IMR-90 (cell line): ENCODE data around the gene ANKRD13A. TPM values are rescaled to one million over a fixed set of nuclear protein-coding genes. Genes with fewer than 3 reads are reported as not detected.
A peak's percentile ranks its signal among the peaks of the same experiment; 100 is the strongest.

Experiments used
- ATAC-seq: fragments of 200-7000 bp; cut with Tn5 transposase; 2 replicates; pipeline ENCODE4 v1.9.1; 2020; ENCODE audit warnings: low read depth, mild to moderate bottlenecking, moderate library complexity
- BruUV-seq: library from RNA; stranded (reverse); fragments of 400-500 nt; replicated peaks from 2 replicates; lab custom pipeline; 2021; lab: Mats Ljungman, UMichigan
- CTCF ChIA-PET: fragments of 300-600 bp; formaldehyde crosslinking; extraction: SDS; loops from one replicate; lab custom pipeline; 2021; ENCODE audit warnings: antibody characterized with exemption; lab: Yijun Ruan, JAX
- POLR2A ChIA-PET: fragments of 300-600 bp; sonication (Branson Sonifier 250); formaldehyde crosslinking; loops from one replicate; lab custom pipeline; 2022; ENCODE audit warnings: antibody characterized with exemption; ENCODE audit not compliant: unreplicated experiment; lab: Charles Lee
- DNase-seq: peaks from one replicate; pipeline ENCODE4 v3.0.0; 2013
- H2AFZ ChIP-seq: replicated peaks from 2 replicates; pipeline ENCODE3; 2013; ENCODE audit warnings: low read length, mild to moderate bottlenecking; ENCODE audit not compliant: poor library complexity
- H2AK5ac ChIP-seq: 2 replicates; pipeline ENCODE4 v1.6.1; 2013; ENCODE audit warnings: low read depth, low read length, inconsistent platforms
- H2AK9ac ChIP-seq: replicated peaks from 2 replicates; pipeline ENCODE3; 2013; ENCODE audit warnings: mild to moderate bottlenecking, low read depth, low read length, moderate library complexity; ENCODE audit not compliant: poor library complexity
- H2BK120ac ChIP-seq: 2 replicates; pipeline ENCODE4 v1.6.1; 2013; ENCODE audit warnings: low read depth, low read length, inconsistent platforms
- H2BK15ac ChIP-seq: 3 replicates; pipeline ENCODE4 v1.6.1; 2013; ENCODE audit warnings: low read depth, low read length, inconsistent platforms
- H2BK20ac ChIP-seq: 2 replicates; pipeline ENCODE4 v1.6.1; 2013; ENCODE audit warnings: low read depth, mild to moderate bottlenecking, inconsistent platforms, low read length, moderate library complexity
- H2BK5ac ChIP-seq: 2 replicates; pipeline ENCODE4 v1.6.1; 2013; ENCODE audit warnings: mild to moderate bottlenecking, low read depth, low read length, inconsistent platforms; ENCODE audit not compliant: poor library complexity, severe bottlenecking
- H3K14ac ChIP-seq: replicated peaks from 2 replicates; pipeline ENCODE4 v1.6.1; 2013; ENCODE audit warnings: low read depth, low read length, inconsistent platforms
- H3K18ac ChIP-seq: 2 replicates; pipeline ENCODE4 v1.6.1; 2013; ENCODE audit warnings: low read depth, low read length, control low read depth
- H3K23ac ChIP-seq: 2 replicates; pipeline ENCODE4 v1.6.1; 2013; ENCODE audit warnings: low read depth, low read length, inconsistent platforms
- H3K27ac ChIP-seq: 2 replicates; pipeline ENCODE4 v1.5.1; 2013; ENCODE audit warnings: mild to moderate bottlenecking, control low read depth, low read length; ENCODE audit not compliant: insufficient read depth
- H3K27me3 ChIP-seq: 2 replicates; pipeline ENCODE4 v1.6.1; 2013; ENCODE audit warnings: low read length; ENCODE audit not compliant: control insufficient read depth, insufficient read depth
- H3K36me3 ChIP-seq: 2 replicates; pipeline ENCODE4 v1.6.1; 2013; ENCODE audit warnings: low read length, mixed read lengths; ENCODE audit not compliant: control insufficient read depth, insufficient read depth
- H3K4ac ChIP-seq: 2 replicates; pipeline ENCODE4 v1.6.1; 2013; ENCODE audit warnings: low read depth, low read length, inconsistent platforms
- H3K4me1 ChIP-seq: 2 replicates; pipeline ENCODE4 v1.6.1; 2013; ENCODE audit warnings: low read length, mixed read lengths; ENCODE audit not compliant: control insufficient read depth, insufficient read depth
- H3K4me2 ChIP-seq: 2 replicates; pipeline ENCODE4 v1.6.1; 2013; ENCODE audit warnings: low read depth, mild to moderate bottlenecking, control low read depth, low read length, moderate library complexity
- H3K4me3 ChIP-seq: 2 replicates; pipeline ENCODE4 v1.5.1; 2013; ENCODE audit warnings: low read depth, mild to moderate bottlenecking, control low read depth, low read length, moderate library complexity; ENCODE audit not compliant: insufficient read depth
- H3K56ac ChIP-seq: 2 replicates; pipeline ENCODE4 v1.6.1; 2013; ENCODE audit warnings: low read length, inconsistent platforms; ENCODE audit not compliant: insufficient read depth; ENCODE audit errors: extremely low read depth
- H3K79me1 ChIP-seq, 2 experiments: 2 replicates each; pipeline ENCODE4 v1.6.1; 2013; ENCODE audit warnings: low read length in 2 of 2, inconsistent platforms in 1 of 2, low read depth in 1 of 2
- H3K9ac ChIP-seq: 2 replicates; pipeline ENCODE4 v1.6.1; 2013; ENCODE audit warnings: low read depth, low read length, control low read depth
- H3K9me1 ChIP-seq: 2 replicates; pipeline ENCODE4 v1.6.1; 2013; ENCODE audit warnings: low read length, inconsistent platforms; ENCODE audit not compliant: insufficient read depth
- H3K9me3 ChIP-seq: 2 replicates; pipeline ENCODE4 v1.6.1; 2013; ENCODE audit warnings: low read length; ENCODE audit not compliant: control insufficient read depth, insufficient read depth
- H4K20me1 ChIP-seq: 2 replicates; pipeline ENCODE4 v1.6.1; 2013; ENCODE audit warnings: low read length, inconsistent platforms; ENCODE audit not compliant: insufficient read depth
- H4K5ac ChIP-seq: 2 replicates; pipeline ENCODE4 v1.6.1; 2013; ENCODE audit warnings: mild to moderate bottlenecking, low read depth, low read length, control low read depth
- H4K8ac ChIP-seq, 2 experiments: 2 replicates each; pipeline ENCODE4 v1.6.1; 2013; ENCODE audit warnings: low read depth in 2 of 2, low read length in 2 of 2, control low read depth in 1 of 2, inconsistent platforms in 1 of 2
- H4K91ac ChIP-seq: 2 replicates; pipeline ENCODE4 v1.6.1; 2013; ENCODE audit warnings: low read depth, low read length, inconsistent platforms; ENCODE audit not compliant: insufficient read depth
- BHLHE40 ChIP-seq: fragments of 150-350 bp; IDR thresholded peaks from 2 replicates; pipeline ENCODE4 v1.6.1; 2016; ENCODE audit warnings: mild to moderate bottlenecking, low read depth, low read length
- CEBPB ChIP-seq: IDR thresholded peaks from 2 replicates; pipeline ENCODE4 v1.6.1; 2012; ENCODE audit warnings: low read depth, low read length, improper control_type of control experiment
- CHD1 ChIP-seq: IDR thresholded peaks from 2 replicates; pipeline ENCODE4 v1.6.1; 2012; ENCODE audit warnings: low read depth, low read length, improper control_type of control experiment
- CTCF ChIP-seq: conservative IDR thresholded peaks from 2 replicates; pipeline ENCODE4 v1.5.1; 2012; ENCODE audit warnings: mild to moderate bottlenecking, low read depth, low read length, improper control_type of control experiment
- ELK1 ChIP-seq: fragments of 150-350 bp; IDR thresholded peaks from 2 replicates; pipeline ENCODE4 v1.6.1; 2016; ENCODE audit warnings: low read depth, mild to moderate bottlenecking, low read length, moderate library complexity, borderline replicate concordance
- FOS ChIP-seq: fragments of 150-350 bp; IDR thresholded peaks from 2 replicates; pipeline ENCODE4 v1.6.1; 2016; ENCODE audit warnings: low read depth, low read length
- MAFK ChIP-seq: IDR thresholded peaks from 2 replicates; pipeline ENCODE4 v1.6.1; 2012; ENCODE audit warnings: low read depth, low read length, improper control_type of control experiment
- MAZ ChIP-seq: IDR thresholded peaks from 2 replicates; pipeline ENCODE4 v1.6.1; 2012; ENCODE audit warnings: low read depth, mild to moderate bottlenecking, low read length, improper control_type of control experiment, moderate library complexity, borderline replicate concordance
- MXI1 ChIP-seq: IDR thresholded peaks from 2 replicates; pipeline ENCODE4 v1.6.1; 2012; ENCODE audit warnings: low read depth, mild to moderate bottlenecking, low read length, moderate library complexity, borderline replicate concordance
- NFE2L2 ChIP-seq: fragments of 150-350 bp; IDR thresholded peaks from 2 replicates; pipeline ENCODE4 v1.6.1; 2016; ENCODE audit warnings: low read depth, mild to moderate bottlenecking, low read length
- POLR2A ChIP-seq: IDR thresholded peaks from 2 replicates; pipeline ENCODE4 v1.6.1; 2012; ENCODE audit warnings: mild to moderate bottlenecking, low read depth, low read length
- RAD21 ChIP-seq: IDR thresholded peaks from 2 replicates; pipeline ENCODE4 v1.6.1; 2012; ENCODE audit warnings: low read length, improper control_type of control experiment
- RCOR1 ChIP-seq: IDR thresholded peaks from 2 replicates; pipeline ENCODE4 v1.6.1; 2012; ENCODE audit warnings: mild to moderate bottlenecking, low read length, improper control_type of control experiment; ENCODE audit not compliant: insufficient replicate concordance
- RFX5 ChIP-seq: IDR thresholded peaks from 2 replicates; pipeline ENCODE4 v1.8.0; 2012; ENCODE audit warnings: low read depth, mild to moderate bottlenecking, low read length, moderate library complexity
- SMC3 ChIP-seq: fragments of 150-350 bp; IDR thresholded peaks from 2 replicates; pipeline ENCODE4 v1.6.1; 2016; ENCODE audit warnings: low read depth, mild to moderate bottlenecking, antibody characterized with exemption, low read length, moderate library complexity
- USF2 ChIP-seq: fragments of 150-350 bp; IDR thresholded peaks from 2 replicates; pipeline ENCODE4 v1.6.1; 2017; ENCODE audit warnings: mild to moderate bottlenecking, antibody characterized with exemption, low read length, low read depth
- WGBS, 2 experiments: methylation state at CpG; one replicate each; pipeline versions ENCODE4 v1.1.5 to v1.1.7; 2013; ENCODE audit warnings: missing lambda C conversion rate in 2 of 2; ENCODE audit not compliant: insufficient read length in 1 of 2; ENCODE audit errors: extremely low coverage in 2 of 2; 5-methylcytosine and 5-hydroxymethylcytosine counted together
- dilution Hi-C: fragments of 300-500 bp; cut with HindIII; formaldehyde crosslinking; loops from one replicate; pipeline ENCODE4 v1.14.3; 2018; ENCODE audit warnings: low sequenced_read_pairs; ENCODE audit not compliant: unreplicated experiment
- in situ Hi-C: fragments of 300-500 bp; cut with MboI; formaldehyde crosslinking; loops from 3 replicates; pipeline ENCODE4 v1.14.3; 2019; ENCODE audit warnings: low sequenced_read_pairs, inconsistent platforms, mixed read lengths
- intact Hi-C: fragments of 100-400 bp; cut with micrococcal nuclease; formaldehyde crosslinking; loops from 2 replicates; pipeline ENCODE4 v1.10.0; 2022
- polyA plus RNA-seq, 3 experiments: library from polyadenylated mRNA; depleted of rRNA; stranded (reverse); fragments of >200 nt; gene quantifications; 2 replicates each; pipeline ENCODE4 v1.2.3, GENCODE V29; 2012; ENCODE audit warnings: low replicate concordance in 1 of 3
- total RNA-seq: library from RNA; depleted of rRNA; stranded (reverse); fragments of >200 nt; gene quantifications from 2 replicates; pipeline ENCODE4 v1.2.3, GENCODE V29; 2012

The ANKRD13A gene
- total and polyA plus RNA-seq, 2 of the 4 experiments (the other 2 are of a cell fraction), result 299 to 449 TPM

- Histone ChIP-seq H3K18ac (no peak overlapping the region), H4K20me1 (peaks cover 25% of the 10 kb centered on the region; the same call in 1 of the 2 replicates), H3K4ac (no peak overlapping the region), H4K91ac (no peak overlapping the region), H4K5ac (no peak overlapping the region), H3K9me3 (no peaks in the 10 kb centered on the region), H3K56ac (no peak overlapping the region), H3K4me2 (no peak overlapping the region), H3K36me3 (peaks cover 11% of the 10 kb centered on the region), H2BK120ac (no peak overlapping the region), H2BK20ac (no peak overlapping the region), H3K4me1 (peaks cover 16% of the 10 kb centered on the region), H2AFZ (peak overlapping the region; percentile 16), H3K27ac (no peak overlapping the region), H2AK9ac (no peak overlapping the region), H2AK5ac (no peak overlapping the region), H3K23ac (0 out of 2 replicates have a peak overlapping the region, but pooled peaks have one; percentile 51), H3K9ac (no peak overlapping the region), H2BK15ac (no peak overlapping the region), H2BK5ac (no peak overlapping the region), H3K9me1 (peaks cover 7% of the 10 kb centered on the region), H3K79me1 (peaks cover 20 to 68% of the 10 kb centered on the region in 2 experiments), H4K8ac (no peak overlapping the region), H3K14ac (no peak overlapping the region), H3K27me3 (no peaks in the 10 kb centered on the region), H3K4me3 (no peak overlapping the region)
- WGBS, 2 experiments, result no CpG with 5 or more reads among the region's 5 CpGs
- dilution Hi-C loops, result no loop called here
- BruUV-seq, result no TSS peak
- intact Hi-C loops, result no loop called here
- ChIA-PET POLR2A (no interaction called here), CTCF (interaction anchor here (1.1 kb wide), 1 partner anchor 17 kb away, joined by 3 read pairs; no protein-coding TSS in a partner anchor)
- in situ Hi-C loops, result no loop called here
- ATAC-seq (no peak), DNase-seq (no peak)
- no peak for TF ChIP-seq MXI1
- no peak for TF ChIP-seq RCOR1
- no peak for TF ChIP-seq MAFK
- TF ChIP-seq FOS, result no peak
- no peak for TF ChIP-seq ELK1
- no peak for TF ChIP-seq NFE2L2
- no peak for TF ChIP-seq SMC3
- no peak for TF ChIP-seq BHLHE40
- no peak for TF ChIP-seq MAZ
- no peak for TF ChIP-seq POLR2A
- no peak for TF ChIP-seq CEBPB
- TF ChIP-seq CHD1, result no peak
- no peak for TF ChIP-seq RAD21
- TF ChIP-seq RFX5, result no peak
- TF ChIP-seq CTCF, result no peak
- TF ChIP-seq USF2, result no peak
Measured at GRCh38 chr12:109991586-109991985, 7.6 kb upstream of the ANKRD13A start.
